Upper lobe of left lung (tissue), 4 donors: Measurements from ENCODE around the gene APOA1.

Experiments
- EP300 ChIP-seq, 4 donors: sonication (generic); formaldehyde crosslinking; IDR thresholded peaks; one replicate each; pipeline ENCODE4 v1.5.1; 2017; ENCODE audit warnings: antibody characterized with exemption in 4 of 4, control low read depth in 2 of 4
- POLR2A ChIP-seq, 4 donors: fragments of 450-650 bp; IDR thresholded peaks; one replicate each; pipeline ENCODE4 v1.5.1; 2016 to 2017; ENCODE audit warnings: antibody characterized with exemption in 4 of 4, mild to moderate bottlenecking in 2 of 4
- POLR2AphosphoS5 ChIP-seq, 2 donors: sonication (generic); formaldehyde crosslinking; IDR thresholded peaks; one replicate each; pipeline ENCODE4 v1.5.1; 2017; ENCODE audit warnings: antibody characterized with exemption in 2 of 2
- TF ChIP-seq, protein P1 (sequence below), 6 experiments: fragments of 450-650 bp in 4 of 6; fragments of 200-600 bp in 2 of 6; sonication (generic) in 2 of 6; IDR thresholded peaks; one replicate each; pipeline ENCODE4 v1.5.1; 2016 to 2019; ENCODE audit warnings: antibody characterized with exemption in 6 of 6

DNA sequence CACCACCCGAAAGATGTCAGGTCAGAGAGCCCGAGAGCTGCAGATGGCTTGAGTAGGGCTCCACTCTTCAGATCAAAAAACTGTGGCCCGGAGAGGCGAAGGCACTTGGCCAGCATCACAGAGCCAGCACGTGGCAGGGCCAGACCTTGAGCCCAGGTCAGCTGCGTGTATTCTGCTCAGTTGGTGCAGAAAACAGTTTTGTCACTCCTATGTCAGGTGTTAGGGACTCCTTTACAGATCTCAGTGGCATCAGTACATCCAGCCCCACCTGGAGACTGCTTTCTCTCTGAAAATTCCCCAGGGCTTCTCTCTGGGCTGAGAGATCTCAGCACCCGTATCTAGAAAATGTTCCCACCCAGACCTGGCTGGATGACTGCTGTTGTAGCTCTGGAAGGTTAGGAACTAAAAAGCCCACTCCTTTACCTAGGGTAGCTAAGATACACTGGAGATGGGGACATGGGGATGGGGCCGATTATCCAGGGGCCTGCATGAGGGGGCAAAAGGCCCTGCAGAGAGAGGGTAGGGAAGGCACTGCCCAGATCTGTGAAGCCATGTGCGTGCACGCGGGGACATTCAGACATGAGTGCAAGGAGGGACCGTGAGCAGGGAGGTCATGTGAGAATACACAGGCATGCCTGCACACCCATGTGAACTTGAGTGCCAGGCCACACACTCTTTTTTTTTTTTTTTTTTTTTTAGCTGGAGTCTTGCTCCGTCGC is 3.4 kb downstream of the APOA1 start:
- TF ChIP-seq, protein P1, sequence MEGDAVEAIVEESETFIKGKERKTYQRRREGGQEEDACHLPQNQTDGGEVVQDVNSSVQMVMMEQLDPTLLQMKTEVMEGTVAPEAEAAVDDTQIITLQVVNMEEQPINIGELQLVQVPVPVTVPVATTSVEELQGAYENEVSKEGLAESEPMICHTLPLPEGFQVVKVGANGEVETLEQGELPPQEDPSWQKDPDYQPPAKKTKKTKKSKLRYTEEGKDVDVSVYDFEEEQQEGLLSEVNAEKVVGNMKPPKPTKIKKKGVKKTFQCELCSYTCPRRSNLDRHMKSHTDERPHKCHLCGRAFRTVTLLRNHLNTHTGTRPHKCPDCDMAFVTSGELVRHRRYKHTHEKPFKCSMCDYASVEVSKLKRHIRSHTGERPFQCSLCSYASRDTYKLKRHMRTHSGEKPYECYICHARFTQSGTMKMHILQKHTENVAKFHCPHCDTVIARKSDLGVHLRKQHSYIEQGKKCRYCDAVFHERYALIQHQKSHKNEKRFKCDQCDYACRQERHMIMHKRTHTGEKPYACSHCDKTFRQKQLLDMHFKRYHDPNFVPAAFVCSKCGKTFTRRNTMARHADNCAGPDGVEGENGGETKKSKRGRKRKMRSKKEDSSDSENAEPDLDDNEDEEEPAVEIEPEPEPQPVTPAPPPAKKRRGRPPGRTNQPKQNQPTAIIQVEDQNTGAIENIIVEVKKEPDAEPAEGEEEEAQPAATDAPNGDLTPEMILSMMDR (IDR thresholded peaks at IDR 0.05): no peak
- TF ChIP-seq POLR2A (IDR thresholded peaks at IDR 0.05): no peak
- TF ChIP-seq EP300 (IDR thresholded peaks at IDR 0.05): no peak
- TF ChIP-seq POLR2AphosphoS5 (IDR thresholded peaks at IDR 0.05): no peak
